HG03460 (cell line): ENCODE results near the gene CTBP2.

Source experiments
- ATAC-seq: cut with Tn5 transposase; IDR thresholded peaks from one replicate; pipeline ENCODE4 v1.9.1; 2021; ENCODE audit not compliant: unreplicated experiment

CTBP2 gene

GRCh38 chr10:125159932-125160855, at the start of gene CTBP2:
Gene CTBP2, minus strand, starts transcription at chr10:125160563.
- ATAC-seq, result no peak

- no peak for ATAC-seq
Observed at GRCh38 chr10:125209591-125210355, 49.4 kb upstream of the CTBP2 start.

GRCh38 chr10:125208854-125209565, 48.6 kb upstream of the CTBP2 start:
- no peak for ATAC-seq

- no peak for ATAC-seq
Observed at GRCh38 chr10:125206623-125207022, 46.3 kb upstream of the CTBP2 start.

GRCh38 chr10:125205431-125205830, 45.1 kb upstream of the CTBP2 start:
- no peak for ATAC-seq

- ATAC-seq, result no peak
Observed at GRCh38 chr10:125204400-125204799, 44.0 kb upstream of the CTBP2 start.

- no peak for ATAC-seq
Observed at GRCh38 chr10:125203186-125203800, 42.9 kb upstream of the CTBP2 start.

GRCh38 chr10:125201791-125202622, 41.6 kb upstream of the CTBP2 start:
- no peak for ATAC-seq

- peak; percentile 80 for ATAC-seq
Observed at GRCh38 chr10:125201108-125201524, 40.8 kb upstream of the CTBP2 start.

- ATAC-seq, result no peak
Observed at GRCh38 chr10:125200396-125200795, 40.0 kb upstream of the CTBP2 start.

GRCh38 chr10:125199270-125199669, 38.9 kb upstream of the CTBP2 start:
- no peak for ATAC-seq

GRCh38 chr10:125194814-125195213, 34.5 kb upstream of the CTBP2 start:
- ATAC-seq, result no peak

GRCh38 chr10:125193306-125193877, 33.0 kb upstream of the CTBP2 start:
- no peak for ATAC-seq

- ATAC-seq, result no peak
Observed at GRCh38 chr10:125192620-125193019, 32.3 kb upstream of the CTBP2 start.

GRCh38 chr10:125192005-125192404, 31.6 kb upstream of the CTBP2 start:
- no peak for ATAC-seq

GRCh38 chr10:125190946-125191345, 30.6 kb upstream of the CTBP2 start:
- ATAC-seq, result no peak

- ATAC-seq, result no peak
Observed at GRCh38 chr10:125190414-125190813, 30.1 kb upstream of the CTBP2 start.

GRCh38 chr10:125189162-125189561, 28.8 kb upstream of the CTBP2 start:
- ATAC-seq, result no peak
